SK-N-DZ (cell line): ENCODE data around the gene GSAP. TPM values are rescaled to one million over a fixed set of nuclear protein-coding genes. Genes with fewer than 3 reads are reported as not detected.
"Not testable (repeated sequence)": the region's sequence is repeated elsewhere in the genome, so short reads cannot be mapped to it uniquely, and the experiment has no call there.

Source experiments
- DNase-seq: peaks from one replicate; pipeline ENCODE4 v3.0.0-alpha.2; 2015; ENCODE audit warnings: low spot score
- polyA plus RNA-seq, 2 experiments: library from polyadenylated mRNA; depleted of rRNA; stranded (reverse); fragments of >200 nt; gene quantifications; 2 replicates each; pipeline ENCODE4 v1.2.3, GENCODE V29; 2014

The GSAP gene
- 0.28 and 0.41 TPM in 2 replicates for polyA plus RNA-seq (2014; cell fraction: cytosol; rRNA removed)
- polyA plus RNA-seq (2014; cell fraction: nucleus; rRNA removed): 0.12 and 0.39 TPM in 2 replicates

GRCh38 chr7:77415823-77416620 lies at the start of gene GSAP:
Gene GSAP (minus strand): TSS chr7:77416349. CDS start chr7:77416321, 28 bp downstream.
- DNase-seq: no peak

GRCh38 chr7:77465256-77465655 lies 49.1 kb upstream of the GSAP start:
- no peak for DNase-seq

GRCh38 chr7:77464589-77464988 lies 48.4 kb upstream of the GSAP start:
- no peak for DNase-seq

- DNase-seq: not testable (repeated sequence)
Measured at GRCh38 chr7:77463632-77464031, 47.5 kb upstream of the GSAP start.

- no peak for DNase-seq
Measured at GRCh38 chr7:77461842-77462241, 45.7 kb upstream of the GSAP start.

- no peak for DNase-seq
Measured at GRCh38 chr7:77461246-77461645, 45.1 kb upstream of the GSAP start.

GRCh38 chr7:77460057-77460486 lies 43.9 kb upstream of the GSAP start:
- DNase-seq: no peak

- no peak for DNase-seq
Measured at GRCh38 chr7:77459311-77459726, 43.2 kb upstream of the GSAP start.

- DNase-seq: no peak
Measured at GRCh38 chr7:77458786-77459185, 42.6 kb upstream of the GSAP start.

- no peak for DNase-seq
Measured at GRCh38 chr7:77457779-77458178, 41.6 kb upstream of the GSAP start.

- no peak for DNase-seq
Measured at GRCh38 chr7:77456696-77457095, 40.5 kb upstream of the GSAP start.

GRCh38 chr7:77455321-77455720 lies 39.2 kb upstream of the GSAP start:
- DNase-seq: no peak

GRCh38 chr7:77454802-77455201 lies 38.7 kb upstream of the GSAP start:
- DNase-seq: no peak

- no peak for DNase-seq
Measured at GRCh38 chr7:77453531-77453930, 37.4 kb upstream of the GSAP start.

- DNase-seq: not testable (repeated sequence)
Measured at GRCh38 chr7:77451950-77452349, 35.8 kb upstream of the GSAP start.

GRCh38 chr7:77450613-77451012 lies 34.5 kb upstream of the GSAP start:
- no peak for DNase-seq

- no peak for DNase-seq
Measured at GRCh38 chr7:77450054-77450453, 33.9 kb upstream of the GSAP start.

GRCh38 chr7:77447616-77448015 lies 31.5 kb upstream of the GSAP start:
- DNase-seq: no peak

- DNase-seq: no peak
Measured at GRCh38 chr7:77444123-77444522, 28.0 kb upstream of the GSAP start.

- DNase-seq: no peak
Measured at GRCh38 chr7:77443042-77443441, 26.9 kb upstream of the GSAP start.

- no peak for DNase-seq
Measured at GRCh38 chr7:77442636-77443035, 26.5 kb upstream of the GSAP start.

GRCh38 chr7:77441046-77441445 lies 24.9 kb upstream of the GSAP start:
- no peak for DNase-seq

GRCh38 chr7:77439572-77439971 lies 23.4 kb upstream of the GSAP start:
- DNase-seq: peak; percentile 17
